C4-2B (cell line): ENCODE results near the gene PLAGL2.

Experiments used
- H3K27ac ChIP-seq: fragments of 450-650 bp; 2 replicates; pipeline ENCODE4 v1.5.1; 2017
- CTCF ChIP-seq: fragments of 450-650 bp; conservative IDR thresholded peaks from 2 replicates; pipeline ENCODE4 v1.5.1; 2017; ENCODE audit warnings: mild to moderate bottlenecking
- ZFX ChIP-seq: fragments of 450-650 bp; IDR thresholded peaks from 2 replicates; pipeline ENCODE4 v1.6.1; 2017

The PLAGL2 gene

GRCh38 chr20:32235331-32236047 is 27.9 kb upstream of the PLAGL2 start:
- H3K27ac ChIP-seq, result peak overlapping the region; percentile 37
- TF ChIP-seq CTCF, result no peak
- TF ChIP-seq ZFX, result no peak; the same call in 1 of the 2 replicates

GRCh38 chr20:32234135-32234808 is 26.7 kb upstream of the PLAGL2 start:
- TF ChIP-seq CTCF, result no peak
- TF ChIP-seq ZFX, result no peak
- no peak overlapping the region for H3K27ac ChIP-seq

- TF ChIP-seq ZFX, result no peak
- no peak for TF ChIP-seq CTCF
- no peak overlapping the region for H3K27ac ChIP-seq
Measured at GRCh38 chr20:32233286-32233685, 25.7 kb upstream of the PLAGL2 start.

- no peak overlapping the region for H3K27ac ChIP-seq
Measured at GRCh38 chr20:32232326-32232886, 24.9 kb upstream of the PLAGL2 start.

GRCh38 chr20:32231847-32232246 is 24.3 kb upstream of the PLAGL2 start:
- TF ChIP-seq ZFX (no peak), CTCF (no peak)
- no peak overlapping the region for H3K27ac ChIP-seq

More at GRCh38 chr20:32232326-32232886, 24.9 kb upstream of the PLAGL2 start:
- TF ChIP-seq ZFX (no peak), CTCF (no peak)

GRCh38 chr20:32231245-32231644 is 23.7 kb upstream of the PLAGL2 start:
- TF ChIP-seq ZFX (no peak), CTCF (no peak)
- no peak overlapping the region for H3K27ac ChIP-seq

- no peak for TF ChIP-seq CTCF
- no peak for TF ChIP-seq ZFX
- no peak overlapping the region for H3K27ac ChIP-seq
Measured at GRCh38 chr20:32230707-32231106, 23.2 kb upstream of the PLAGL2 start.
